IPS-NIHi7 (cell line): ENCODE results near the gene TSPAN2.
"Not testable (repeated sequence)": the region's sequence is repeated elsewhere in the genome, so short reads cannot be mapped to it uniquely, and the experiment has no call there.

Experiments
- DNase-seq: peaks from one replicate; pipeline ENCODE4 v3.0.0; 2012; ENCODE audit warnings: mixed read lengths; ENCODE audit errors: extremely low spot score

Gene TSPAN2

GRCh38 chr1:115036814-115037507 is 52.3 kb downstream of the TSPAN2 start:
- DNase-seq: no peak

- DNase-seq: no peak
Measured at GRCh38 chr1:115035652-115036051, 53.7 kb downstream of the TSPAN2 start.

- DNase-seq: no peak
Measured at GRCh38 chr1:115031595-115031994, 57.7 kb downstream of the TSPAN2 start.

DNA sequence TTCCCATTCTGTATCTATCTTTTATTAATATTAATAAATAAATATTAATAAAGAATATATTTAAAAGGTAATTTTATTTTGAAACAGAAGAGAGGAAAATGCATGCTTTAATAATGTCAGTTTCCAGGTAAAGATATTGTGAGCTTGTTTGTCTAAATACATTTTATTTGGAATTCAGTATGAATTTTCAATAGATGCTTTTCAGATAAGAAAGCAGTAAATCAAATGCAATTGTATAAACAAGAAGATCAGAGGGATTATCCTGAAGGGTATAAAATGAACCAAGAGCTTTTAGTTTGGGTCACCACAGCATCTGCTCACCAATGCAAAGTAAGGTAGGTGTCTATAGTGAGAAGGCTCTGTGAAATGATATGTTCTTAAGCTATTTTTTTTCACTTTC is 59.8 kb downstream of the TSPAN2 start, which contains the start of gene TSHB:
TSHB (plus strand) TSS at position 301 of the 400 bp plus-strand sequence. CDS start 3,537 bp downstream, outside the sequence.
- no peak for DNase-seq

GRCh38 chr1:115023593-115023992 is 65.7 kb downstream of the TSPAN2 start:
- DNase-seq: no peak

DNA sequence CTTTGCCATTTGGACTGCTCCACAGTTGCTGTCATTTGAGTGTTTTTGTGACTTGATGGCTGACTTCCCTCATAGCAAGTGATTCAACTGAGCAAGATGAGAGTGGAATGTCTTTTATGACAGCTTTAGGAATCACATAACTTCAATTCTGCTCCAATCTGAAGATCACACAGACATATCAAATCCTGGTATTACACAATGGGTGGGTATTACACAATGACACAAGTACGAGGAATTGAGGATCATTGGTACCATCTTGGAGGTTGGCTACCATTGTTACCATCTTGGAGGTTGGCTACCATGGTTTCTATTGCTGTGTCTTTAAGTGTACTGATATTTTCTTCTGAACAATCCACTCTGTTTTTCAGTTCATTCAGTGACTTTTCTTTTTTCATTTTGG is 68.2 kb downstream of the TSPAN2 start:
- no peak for DNase-seq

DNA sequence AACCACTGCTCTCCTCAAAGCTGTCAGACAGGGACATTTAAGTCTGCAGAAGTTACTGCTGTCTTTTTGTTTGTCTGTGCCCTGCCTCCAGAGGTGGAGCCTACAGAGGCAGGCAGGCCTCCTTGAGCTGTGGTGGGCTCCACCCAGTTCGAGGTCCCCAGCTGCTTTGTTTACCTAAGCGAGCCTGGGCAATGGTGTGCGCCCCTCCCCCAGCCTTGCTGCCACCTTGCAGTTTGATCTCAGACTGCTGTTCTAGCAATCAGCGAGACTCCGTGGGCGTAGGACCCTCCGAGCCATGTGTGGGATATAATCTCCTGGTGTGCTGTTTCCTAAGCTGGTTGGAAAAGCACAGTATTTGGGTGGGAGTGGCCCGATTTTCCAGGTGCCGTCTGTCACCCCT is 69.8 kb downstream of the TSPAN2 start:
- DNase-seq: not testable (repeated sequence)

DNA sequence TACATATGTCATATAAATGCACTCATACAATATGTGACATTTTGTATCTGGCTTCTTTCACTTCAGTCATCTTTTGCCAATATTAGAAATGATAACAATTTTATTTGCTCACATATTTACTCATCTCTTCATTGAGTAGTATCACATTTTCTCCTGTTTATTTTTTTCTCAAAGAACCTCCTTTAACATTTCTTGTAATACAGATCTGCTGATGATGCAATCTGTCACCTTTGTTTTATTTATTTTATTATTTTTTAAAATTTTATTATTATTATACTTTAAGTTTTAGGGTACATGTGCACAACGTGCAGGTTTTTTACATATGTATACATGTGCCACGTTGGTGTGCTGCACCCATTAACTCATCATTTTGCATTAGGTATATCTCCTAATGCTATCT is 75.5 kb downstream of the TSPAN2 start:
- no peak for DNase-seq

DNA sequence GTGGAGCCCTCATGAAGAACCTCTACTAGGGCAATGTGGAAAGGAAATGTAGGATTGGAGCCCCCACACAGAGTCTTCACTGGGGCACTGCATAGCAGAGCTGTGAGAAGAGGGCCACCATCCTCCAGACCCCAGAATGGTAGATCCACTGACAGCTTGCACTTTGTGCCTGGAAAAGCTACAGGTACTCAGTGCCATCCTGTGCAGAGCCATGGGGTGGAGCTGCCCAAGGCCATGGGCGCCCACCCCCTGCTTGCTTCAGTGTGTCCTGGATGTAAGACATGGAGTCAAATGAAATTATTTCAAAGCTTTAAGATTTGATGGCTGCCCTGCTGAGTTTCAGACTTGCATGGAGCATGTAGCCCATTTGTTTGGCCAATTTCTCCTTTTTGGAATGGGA is 76.9 kb downstream of the TSPAN2 start:
- no peak for DNase-seq

GRCh38 chr1:115012006-115012405 is 77.3 kb downstream of the TSPAN2 start:
- no peak for DNase-seq

DNA sequence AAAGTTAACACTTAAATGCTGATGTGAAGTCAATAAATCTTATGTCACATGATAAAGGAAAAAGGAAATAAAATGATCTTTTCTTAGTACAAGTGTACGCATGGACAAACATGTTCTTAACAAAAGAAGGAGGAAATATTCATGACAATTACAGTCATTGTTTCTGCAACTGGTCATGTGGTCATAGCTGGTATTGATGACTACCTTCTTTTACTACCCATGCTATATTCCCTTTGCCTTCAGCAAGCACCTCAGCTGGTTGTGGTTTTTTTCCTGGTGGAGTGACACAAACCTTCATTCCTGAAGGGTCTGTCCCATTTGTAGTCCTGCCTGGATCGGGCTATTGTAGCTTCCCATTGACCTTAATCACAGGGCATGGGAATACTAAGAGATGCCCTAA is 83.1 kb downstream of the TSPAN2 start:
- no peak for DNase-seq
